ENCODE results near the gene ADCYAP1R1.

The ADCYAP1R1 gene

DNA sequence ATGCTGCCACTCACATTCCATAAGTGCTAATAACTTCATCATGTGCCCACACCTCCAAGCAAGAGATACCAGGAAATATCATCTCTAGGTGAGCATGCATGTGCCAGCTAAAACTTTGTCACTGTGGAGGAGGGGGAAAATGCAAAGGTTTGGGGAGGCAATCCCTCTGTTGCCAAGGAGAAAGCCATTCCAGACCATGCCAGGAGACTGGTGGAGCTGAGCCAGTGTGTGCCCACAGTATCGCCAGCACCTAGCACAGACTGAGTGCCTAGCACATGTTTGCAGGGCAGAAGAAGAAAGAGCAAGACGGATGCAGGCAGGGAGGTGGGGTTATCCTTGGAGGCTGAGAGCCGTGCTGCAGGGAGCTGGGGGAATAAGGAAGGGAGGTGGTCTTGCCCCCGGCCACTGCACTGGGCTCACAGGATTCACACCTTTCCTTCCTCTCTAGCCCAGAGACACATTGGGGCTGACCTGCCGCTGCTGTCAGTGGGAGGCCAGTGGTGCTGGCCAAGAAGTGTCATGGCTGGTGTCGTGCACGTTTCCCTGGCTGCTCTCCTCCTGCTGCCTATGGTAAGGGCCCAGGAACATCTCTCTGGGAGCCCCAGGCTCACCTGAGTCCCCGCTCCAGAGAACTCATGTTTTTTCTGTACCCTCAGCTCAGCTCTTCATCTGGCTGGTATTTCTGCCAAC is 10.8 kb downstream of the ADCYAP1R1 start:
- DNase-seq (ENCODE audit: insufficient read length, low spot score) (no peak), FAIRE-seq (no peak)
- TF ChIP-seq POLR2AphosphoS5 (IDR thresholded peaks at IDR 0.05; ENCODE audit: low read depth, low read length) (no peak), PAX5 (IDR thresholded peaks at IDR 0.05; ENCODE audit: insufficient read depth, low read length, severe bottlenecking) (no peak), POU2F2 (IDR thresholded peaks at IDR 0.05; ENCODE audit: low read depth, low read length) (no peak), POLR2A (IDR thresholded peaks at IDR 0.05; ENCODE audit: low read depth, low read length) (no peak), TAF1 (IDR thresholded peaks at IDR 0.05; ENCODE audit: low read depth, low read length) (no peak), SPI1 (IDR thresholded peaks at IDR 0.05; ENCODE audit: low read depth, low read length) (no peak)

DNA sequence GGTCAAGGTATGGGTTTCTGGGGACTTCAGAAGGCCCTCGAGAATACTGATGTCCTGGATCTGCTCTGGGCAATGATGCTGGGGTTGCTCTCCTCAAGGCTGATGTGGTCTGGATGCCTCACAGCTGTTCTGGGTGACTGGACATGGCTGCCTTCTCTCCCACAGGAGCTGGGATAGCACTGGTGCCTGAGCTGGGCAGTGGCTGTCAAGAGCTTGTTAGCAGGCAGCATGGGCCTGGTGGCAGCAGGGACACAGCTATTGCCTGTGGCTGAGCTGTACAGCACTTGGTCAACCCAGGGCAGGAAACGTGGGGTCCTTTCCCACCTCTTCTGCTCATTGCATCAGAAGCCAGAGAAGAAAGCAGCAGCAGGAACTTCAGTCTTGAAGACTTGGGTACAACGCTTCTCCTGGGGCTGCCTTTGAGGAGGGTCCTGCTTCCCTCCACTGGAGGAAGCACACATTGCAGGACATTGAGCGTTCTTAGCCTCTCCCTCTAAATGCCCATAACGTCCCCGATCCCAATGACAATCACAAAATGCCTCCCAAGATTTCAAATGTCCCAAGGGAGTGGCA is 13.0 kb downstream of the ADCYAP1R1 start:
- TF ChIP-seq POLR2AphosphoS5 (IDR thresholded peaks at IDR 0.05; ENCODE audit: low read depth, low read length): no peak
- TF ChIP-seq SPI1 (IDR thresholded peaks at IDR 0.05; ENCODE audit: low read depth, low read length): no peak
- TF ChIP-seq PAX5 (IDR thresholded peaks at IDR 0.05; ENCODE audit: insufficient read depth, low read length, severe bottlenecking): no peak
- TF ChIP-seq POU2F2 (IDR thresholded peaks at IDR 0.05; ENCODE audit: low read depth, low read length): no peak
- no peak for TF ChIP-seq TAF1 (IDR thresholded peaks at IDR 0.05; ENCODE audit: low read depth, low read length)
- no peak for TF ChIP-seq POLR2A (IDR thresholded peaks at IDR 0.05; ENCODE audit: low read depth, low read length)
- FAIRE-seq (no peak), DNase-seq (ENCODE audit: insufficient read length, low spot score) (no peak)

DNA sequence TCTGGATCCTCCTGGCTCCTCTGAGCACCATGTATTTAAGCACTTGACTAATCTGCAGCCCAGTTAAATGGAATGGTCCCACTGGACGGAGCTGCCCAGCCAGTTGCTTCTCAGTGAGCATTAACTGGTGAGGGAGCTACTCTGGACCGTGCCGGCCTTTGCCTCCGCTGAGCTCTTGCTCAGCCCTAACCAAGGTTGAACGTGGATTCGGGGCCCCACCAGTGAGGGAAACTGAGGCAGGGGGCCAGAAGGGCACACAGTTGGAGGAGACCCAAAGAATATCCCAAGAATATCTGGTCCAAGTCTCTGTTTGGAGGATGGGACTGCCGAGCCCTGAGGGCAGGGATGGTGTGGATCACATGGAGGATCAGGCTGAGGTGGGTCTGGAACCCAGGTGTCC is 13.7 kb downstream of the ADCYAP1R1 start:
- no peak for FAIRE-seq
- no peak for DNase-seq (ENCODE audit: insufficient read length, low spot score)
- TF ChIP-seq POLR2A (IDR thresholded peaks at IDR 0.05; ENCODE audit: low read depth, low read length): no peak
- no peak for TF ChIP-seq SPI1 (IDR thresholded peaks at IDR 0.05; ENCODE audit: low read depth, low read length)
- no peak for TF ChIP-seq POLR2AphosphoS5 (IDR thresholded peaks at IDR 0.05; ENCODE audit: low read depth, low read length)
- no peak for TF ChIP-seq POU2F2 (IDR thresholded peaks at IDR 0.05; ENCODE audit: low read depth, low read length)

GRCh38 chr7:31066516-31067130 is 14.5 kb downstream of the ADCYAP1R1 start:
- DNase-seq (ENCODE audit: insufficient read length, low spot score) (no peak), FAIRE-seq (no peak)
- TF ChIP-seq POLR2AphosphoS5 (IDR thresholded peaks at IDR 0.05; ENCODE audit: low read depth, low read length) (no peak), POLR2A (IDR thresholded peaks at IDR 0.05; ENCODE audit: low read depth, low read length) (no peak), TAF1 (IDR thresholded peaks at IDR 0.05; ENCODE audit: low read depth, low read length) (no peak), SPI1 (IDR thresholded peaks at IDR 0.05; ENCODE audit: low read depth, low read length) (no peak), POU2F2 (IDR thresholded peaks at IDR 0.05; ENCODE audit: low read depth, low read length) (no peak), PAX5 (IDR thresholded peaks at IDR 0.05; ENCODE audit: insufficient read depth, low read length, severe bottlenecking) (no peak)

- TF ChIP-seq SPI1 (IDR thresholded peaks at IDR 0.05; ENCODE audit: low read depth, low read length) (no peak), POU2F2 (IDR thresholded peaks at IDR 0.05; ENCODE audit: low read depth, low read length) (no peak), TAF1 (IDR thresholded peaks at IDR 0.05; ENCODE audit: low read depth, low read length) (no peak), POLR2A (IDR thresholded peaks at IDR 0.05; ENCODE audit: low read depth, low read length) (no peak), POLR2AphosphoS5 (IDR thresholded peaks at IDR 0.05; ENCODE audit: low read depth, low read length) (no peak), PAX5 (IDR thresholded peaks at IDR 0.05; ENCODE audit: insufficient read depth, low read length, severe bottlenecking) (no peak)
- no peak for DNase-seq (ENCODE audit: insufficient read length, low spot score)
- FAIRE-seq: no peak
These were observed 15.4 kb downstream of the ADCYAP1R1 start for GRCh38 chr7:31067491-31067890.

GRCh38 chr7:31068006-31068675 is 16.0 kb downstream of the ADCYAP1R1 start:
- DNase-seq (ENCODE audit: insufficient read length, low spot score) (no peak), FAIRE-seq (no peak)
- TF ChIP-seq PAX5 (IDR thresholded peaks at IDR 0.05; ENCODE audit: insufficient read depth, low read length, severe bottlenecking) (no peak), TAF1 (IDR thresholded peaks at IDR 0.05; ENCODE audit: low read depth, low read length) (no peak), SPI1 (IDR thresholded peaks at IDR 0.05; ENCODE audit: low read depth, low read length) (no peak), POLR2AphosphoS5 (IDR thresholded peaks at IDR 0.05; ENCODE audit: low read depth, low read length) (no peak), POLR2A (IDR thresholded peaks at IDR 0.05; ENCODE audit: low read depth, low read length) (no peak), POU2F2 (IDR thresholded peaks at IDR 0.05; ENCODE audit: low read depth, low read length) (no peak)

- no peak for DNase-seq (ENCODE audit: insufficient read length, low spot score)
- TF ChIP-seq TAF1 (IDR thresholded peaks at IDR 0.05; ENCODE audit: low read depth, low read length) (no peak), POLR2AphosphoS5 (IDR thresholded peaks at IDR 0.05; ENCODE audit: low read depth, low read length) (no peak), POU2F2 (IDR thresholded peaks at IDR 0.05; ENCODE audit: low read depth, low read length) (no peak), SPI1 (IDR thresholded peaks at IDR 0.05; ENCODE audit: low read depth, low read length) (no peak), POLR2A (IDR thresholded peaks at IDR 0.05; ENCODE audit: low read depth, low read length) (no peak)
- no peak for FAIRE-seq
These were observed 17.9 kb downstream of the ADCYAP1R1 start for GRCh38 chr7:31069860-31070555.

- DNase-seq (ENCODE audit: insufficient read length, low spot score): no peak
- FAIRE-seq: no peak
- TF ChIP-seq POLR2A (IDR thresholded peaks at IDR 0.05; ENCODE audit: low read depth, low read length): no peak
These were observed 19.0 kb downstream of the ADCYAP1R1 start for GRCh38 chr7:31070991-31071644.

GRCh38 chr7:31071645-31072029 is 19.5 kb downstream of the ADCYAP1R1 start:
- no peak for TF ChIP-seq PAX5 (IDR thresholded peaks at IDR 0.05; ENCODE audit: insufficient read depth, low read length, severe bottlenecking)
- no peak for TF ChIP-seq TAF1 (IDR thresholded peaks at IDR 0.05; ENCODE audit: low read depth, low read length)
- TF ChIP-seq POLR2AphosphoS5 (IDR thresholded peaks at IDR 0.05; ENCODE audit: low read depth, low read length): no peak
- DNase-seq (ENCODE audit: insufficient read length, low spot score): no peak
- no peak for FAIRE-seq
